ENCODE results near the gene NAIF1. TPM values are rescaled to one million over a fixed set of nuclear protein-coding genes. Genes with fewer than 3 reads are reported as not detected.
"Not testable (repeated sequence)": the region's sequence is repeated elsewhere in the genome, so short reads cannot be mapped to it uniquely, and the experiment has no call there.

Gene NAIF1
- total and polyA plus RNA-seq, 2 experiments from 2014 or later: 4.9 to 5.5 TPM

DNA sequence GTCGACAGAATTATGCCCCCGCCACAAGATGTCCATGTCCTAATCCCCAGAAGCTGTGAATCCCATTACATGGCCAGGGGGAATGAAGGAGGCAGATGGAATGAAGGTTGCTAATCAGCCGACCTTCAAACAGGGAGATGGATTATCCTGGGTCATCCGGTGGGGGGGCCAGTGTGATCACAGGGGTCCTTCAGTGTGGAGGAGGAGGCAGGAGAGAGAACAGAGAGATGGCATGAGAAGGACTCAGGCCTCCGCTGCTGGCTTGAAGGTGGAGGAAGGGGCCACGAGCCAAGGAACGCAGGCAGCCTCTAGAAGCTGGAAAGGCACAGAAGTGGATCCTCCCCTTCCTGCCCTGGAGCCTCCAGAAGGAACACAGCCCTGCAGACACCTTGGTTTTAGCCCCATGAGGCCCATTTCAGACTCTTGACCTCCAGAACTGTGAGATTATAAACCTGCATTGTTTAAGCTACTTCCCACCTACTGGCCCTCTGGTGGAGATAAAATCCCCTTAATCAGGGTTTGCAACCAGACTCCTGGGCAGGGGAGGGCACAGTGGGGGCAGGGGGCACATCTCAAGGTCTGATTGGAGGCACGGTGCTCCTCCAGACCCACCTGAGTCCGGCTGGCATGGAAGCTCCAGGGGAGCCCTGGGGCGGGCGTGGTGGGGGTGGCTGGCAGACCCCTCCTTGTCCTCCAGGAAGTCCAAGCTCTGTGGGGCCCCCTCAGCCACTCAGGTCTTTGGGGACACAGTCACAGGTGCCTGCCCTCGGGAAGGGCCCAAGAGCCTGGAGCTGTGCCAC lies 46.6 kb upstream of the NAIF1 start (continued):
- TF ChIP-seq ZNF462 (CRISPR knock-in tag; IDR thresholded peaks at IDR 0.05): no peak
- no peak for TF ChIP-seq CREB1 (CRISPR knock-in tag; IDR thresholded peaks at IDR 0.05; ENCODE audit: low read depth)
- no peak for TF ChIP-seq EZH2phosphoT487 (IDR thresholded peaks at IDR 0.05; ENCODE audit: unreplicated experiment)
- no peak for TF ChIP-seq EZH2 (IDR thresholded peaks at IDR 0.05; ENCODE audit: low read depth, unreplicated experiment)
- TF ChIP-seq JUNB (IDR thresholded peaks at IDR 0.05; ENCODE audit: unreplicated experiment): no peak
- no peak for TF ChIP-seq ZNF331 (CRISPR knock-in tag; IDR thresholded peaks at IDR 0.05; ENCODE audit: low read depth)
- no peak for TF ChIP-seq ZNF114 (CRISPR knock-in tag; IDR thresholded peaks at IDR 0.05)
- TF ChIP-seq, protein P1, sequence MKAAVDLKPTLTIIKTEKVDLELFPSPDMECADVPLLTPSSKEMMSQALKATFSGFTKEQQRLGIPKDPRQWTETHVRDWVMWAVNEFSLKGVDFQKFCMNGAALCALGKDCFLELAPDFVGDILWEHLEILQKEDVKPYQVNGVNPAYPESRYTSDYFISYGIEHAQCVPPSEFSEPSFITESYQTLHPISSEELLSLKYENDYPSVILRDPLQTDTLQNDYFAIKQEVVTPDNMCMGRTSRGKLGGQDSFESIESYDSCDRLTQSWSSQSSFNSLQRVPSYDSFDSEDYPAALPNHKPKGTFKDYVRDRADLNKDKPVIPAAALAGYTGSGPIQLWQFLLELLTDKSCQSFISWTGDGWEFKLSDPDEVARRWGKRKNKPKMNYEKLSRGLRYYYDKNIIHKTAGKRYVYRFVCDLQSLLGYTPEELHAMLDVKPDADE (IDR thresholded peaks at IDR 0.05): no peak
- no peak for TF ChIP-seq POLR2AphosphoS5 (IDR thresholded peaks at IDR 0.05; ENCODE audit: low read depth)
- TF ChIP-seq CTCF (conservative IDR thresholded peaks at IDR 0.05; ENCODE audit: low read depth in 2 of 2): no peak

DNA sequence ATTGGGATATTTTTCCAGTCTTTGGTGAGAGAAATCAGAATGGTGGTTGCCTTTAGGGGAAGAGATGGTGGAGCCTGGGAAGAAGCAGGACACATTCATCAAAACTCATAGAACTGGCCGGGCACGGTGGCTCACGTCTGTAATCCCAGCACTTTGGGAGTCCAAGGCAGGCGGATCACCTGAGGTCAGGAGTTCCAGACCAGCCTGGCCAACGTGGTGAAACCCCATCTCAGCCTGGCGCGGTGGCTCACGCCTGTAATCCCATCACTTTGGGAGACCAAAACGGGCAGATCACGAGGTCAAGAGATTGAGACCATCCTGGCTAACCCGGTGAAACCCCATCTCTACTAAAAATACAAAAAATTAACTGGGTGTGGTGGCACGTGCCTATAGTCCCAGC lies 44.6 kb upstream of the NAIF1 start:
- H2AFZ ChIP-seq; H3K27me3 ChIP-seq (ENCODE audit: insufficient read depth); H3K4me3 Mint-ChIP-seq; H3K27me3 Mint-ChIP-seq (ENCODE audit: insufficient read depth, low read depth, poor library complexity); H3K36me3 ChIP-seq (ENCODE audit: insufficient read depth); H3K4me1 ChIP-seq (ENCODE audit: insufficient read depth); H3K27ac ChIP-seq (ENCODE audit: low read depth); ATAC-seq; H3K9me2 ChIP-seq (ENCODE audit: insufficient read depth); DNase-seq (ENCODE audit: low spot score); H3F3A ChIP-seq (replicated peaks; ENCODE audit: low read depth); H3K9me3 Mint-ChIP-seq; H3K4me3 ChIP-seq; H3K79me2 ChIP-seq (replicated peaks; ENCODE audit: insufficient read depth); H3K4me2 ChIP-seq; H3K27ac Mint-ChIP-seq: not testable (repeated sequence)
- Mint-ChIP-seq H3K4me1 (peaks cover 13% of the 10 kb centered on the region), H3K36me3 (ENCODE audit: low read depth) (peaks cover 35% of the 10 kb centered on the region)
- peaks cover 11% of the 10 kb centered on the region for H4K20me1 ChIP-seq (replicated peaks; ENCODE audit: insufficient read depth)

Measured in GM23338 (cell line).